H1 (cell line): ENCODE data around the gene CAMK1G. TPM values are rescaled to one million over a fixed set of nuclear protein-coding genes. Genes with fewer than 3 reads are reported as not detected.

ENCODE experiments used
- CTCF ChIA-PET: fragments of 300-600 bp; sonication (Branson Sonifier 250); formaldehyde crosslinking; loops from one replicate; lab custom pipeline; 2021; ENCODE audit not compliant: partially characterized antibody; lab: Charles Lee
- POLR2A ChIA-PET: fragments of 300-600 bp; sonication (Branson Sonifier 250); formaldehyde crosslinking; loops from one replicate; lab custom pipeline; 2021; ENCODE audit warnings: inconsistent platforms; ENCODE audit not compliant: partially characterized antibody; lab: Charles Lee
- DNase-seq, 2 experiments: peaks; one replicate each; pipeline versions ENCODE4 v3.0.0 to v3.0.0-alpha.2; 2010 to 2022; ENCODE audit warnings: low spot score in 2 of 2, low read depth in 1 of 2, mixed read lengths in 1 of 2
- FAIRE-seq: peaks from 2 replicates; lab custom pipeline; 2011; peaks lifted over from hg19 to GRCh38; lab: Jason Lieb, UNC
- H2AFZ ChIP-seq: 2 replicates; pipeline ENCODE4 v1.8.1; 2012; ENCODE audit warnings: low read length, inconsistent platforms
- H2AK5ac ChIP-seq: 2 replicates; pipeline ENCODE4 v1.6.1; 2013; ENCODE audit warnings: low read depth, low read length
- H2BK120ac ChIP-seq: replicated peaks from 2 replicates; pipeline ENCODE3; 2013; ENCODE audit warnings: low read depth, low read length, inconsistent platforms
- H2BK12ac ChIP-seq: 2 replicates; pipeline ENCODE4 v1.6.1; 2013; ENCODE audit warnings: low read depth, low read length
- H2BK15ac ChIP-seq: 2 replicates; pipeline ENCODE4 v1.6.1; 2013; ENCODE audit warnings: low read length
- H2BK20ac ChIP-seq: 2 replicates; pipeline ENCODE4 v1.6.1; 2013; ENCODE audit warnings: low read length
- H2BK5ac ChIP-seq: 2 replicates; pipeline ENCODE4 v1.6.1; 2013; ENCODE audit warnings: low read depth, low read length
- H3K14ac ChIP-seq: 2 replicates; pipeline ENCODE4 v1.6.1; 2013; ENCODE audit warnings: inconsistent platforms; ENCODE audit not compliant: insufficient read length
- H3K18ac ChIP-seq: 2 replicates; pipeline ENCODE4 v1.6.1; 2013; ENCODE audit warnings: low read length; ENCODE audit errors: extremely low read depth
- H3K23ac ChIP-seq: 2 replicates; pipeline ENCODE4 v1.6.1; 2013; ENCODE audit warnings: inconsistent platforms; ENCODE audit not compliant: insufficient read length
- H3K23me2 ChIP-seq: 2 replicates; pipeline ENCODE4 v1.6.1; 2013; ENCODE audit warnings: low read depth, low read length
- H3K27ac ChIP-seq: 2 replicates; pipeline ENCODE4 v1.6.1; 2011; ENCODE audit warnings: low read depth, low read length, inconsistent platforms
- H3K27me3 ChIP-seq, 4 experiments: replicated peaks in 1 of 4; 1 replicate in 1 of 4; 2 replicates in 3 of 4; pipeline versions ENCODE4 v1.6.1 to v1.8.1; 2011 to 2013; ENCODE audit warnings: low read length in 3 of 4, mild to moderate bottlenecking in 3 of 4, inconsistent platforms in 2 of 4, mixed read lengths in 2 of 4, moderate library complexity in 1 of 4; ENCODE audit not compliant: control insufficient read depth in 3 of 4, insufficient read depth in 3 of 4; ENCODE audit errors: extremely low read depth in 1 of 4
- H3K36me3 ChIP-seq, 4 experiments: 2 replicates each; pipeline versions ENCODE4 v1.6.1 to v1.8.1; 2011 to 2013; ENCODE audit warnings: mild to moderate bottlenecking in 4 of 4, low read length in 3 of 4, moderate library complexity in 2 of 4, control low read depth in 1 of 4, inconsistent platforms in 1 of 4; ENCODE audit not compliant: insufficient read depth in 4 of 4, control insufficient read depth in 2 of 4
- H3K4ac ChIP-seq: replicated peaks from 2 replicates; pipeline ENCODE3; 2013; ENCODE audit warnings: low read length, low read depth, mixed read lengths, inconsistent platforms; ENCODE audit not compliant: insufficient read length
- H3K4me1 ChIP-seq, 4 experiments: replicated peaks in 1 of 4; 1 replicate in 1 of 4; 2 replicates in 3 of 4; pipeline versions ENCODE4 v1.6.1 to v1.8.1; 2011 to 2013; ENCODE audit warnings: low read length in 3 of 4, inconsistent platforms in 2 of 4, mixed read lengths in 1 of 4; ENCODE audit not compliant: insufficient read depth in 4 of 4, control insufficient read depth in 3 of 4
- H3K4me2 ChIP-seq, 2 experiments: 2 replicates each; pipeline versions ENCODE4 v1.6.1 to v1.8.1; 2011 to 2013; ENCODE audit warnings: low read depth in 2 of 2, low read length in 2 of 2, control low read depth in 1 of 2, inconsistent platforms in 1 of 2, mild to moderate bottlenecking in 1 of 2; ENCODE audit not compliant: insufficient read depth in 1 of 2
- H3K4me3 ChIP-seq, 4 experiments: fragments of 200-600, 300-600 bp in 1 of 4; sonication (generic), shearing (Covaris generic), sonication (Bioruptor Twin) in 1 of 4; 2 replicates each; pipeline versions ENCODE4 v1.5.1 to v1.8.1; 2011 to 2016; ENCODE audit warnings: low read length in 4 of 4, low read depth in 3 of 4, control low read depth in 2 of 4, inconsistent platforms in 2 of 4, mild to moderate bottlenecking in 2 of 4, mixed read lengths in 1 of 4, moderate library complexity in 1 of 4; ENCODE audit not compliant: insufficient read depth in 2 of 4; ENCODE audit errors: extremely low read depth in 1 of 4
- H3K56ac ChIP-seq: replicated peaks from 2 replicates; pipeline ENCODE3; 2013; ENCODE audit warnings: low read depth, mild to moderate bottlenecking, mixed read lengths, low read length, inconsistent platforms; ENCODE audit not compliant: insufficient read length
- H3K79me1 ChIP-seq: 2 replicates; pipeline ENCODE4 v1.6.1; 2013; ENCODE audit warnings: low read depth, low read length, control low read depth
- H3K79me2 ChIP-seq, 2 experiments: 2 replicates each; pipeline versions ENCODE4 v1.6.1 to v1.8.1; 2012 to 2013; ENCODE audit warnings: low read length in 2 of 2, mild to moderate bottlenecking in 2 of 2, inconsistent platforms in 1 of 2; ENCODE audit not compliant: insufficient read depth in 2 of 2, control insufficient read depth in 1 of 2
- H3K9ac ChIP-seq, 4 experiments: replicated peaks in 1 of 4; 1 replicate in 1 of 4; 2 replicates in 3 of 4; pipeline versions ENCODE4 v1.6.1 to v1.8.1; 2011 to 2013; ENCODE audit warnings: low read depth in 3 of 4, low read length in 3 of 4, control low read depth in 2 of 4, mild to moderate bottlenecking in 2 of 4, moderate library complexity in 2 of 4, inconsistent platforms in 1 of 4; ENCODE audit errors: extremely low read depth in 1 of 4
- H3K9me3 ChIP-seq, 2 experiments: 2 replicates each; pipeline versions ENCODE4 v1.6.1 to v1.8.1; 2012 to 2013; ENCODE audit warnings: mild to moderate bottlenecking in 2 of 2, moderate library complexity in 2 of 2, control low read depth in 1 of 2, inconsistent platforms in 1 of 2, low read depth in 1 of 2, low read length in 1 of 2, mixed read lengths in 1 of 2; ENCODE audit not compliant: insufficient read depth in 2 of 2
- H4K20me1 ChIP-seq, 2 experiments: replicated peaks in 1 of 2; 2 replicates each; pipeline versions ENCODE3 to v1.8.1; 2011 to 2013; ENCODE audit warnings: inconsistent platforms in 2 of 2, low read length in 2 of 2, mild to moderate bottlenecking in 1 of 2; ENCODE audit not compliant: insufficient read depth in 2 of 2, control insufficient read depth in 1 of 2
- H4K5ac ChIP-seq: 2 replicates; pipeline ENCODE4 v1.6.1; 2013; ENCODE audit warnings: low read length, low read depth, mixed read lengths, inconsistent platforms; ENCODE audit not compliant: insufficient read length
- H4K8ac ChIP-seq: 2 replicates; pipeline ENCODE4 v1.8.0; 2013; ENCODE audit warnings: mild to moderate bottlenecking, moderate library complexity, low read length, inconsistent platforms; ENCODE audit not compliant: insufficient read depth; ENCODE audit errors: extremely low read depth
- H4K91ac ChIP-seq: replicated peaks from 2 replicates; pipeline ENCODE3; 2013; ENCODE audit warnings: low read length, mixed read lengths, inconsistent platforms; ENCODE audit not compliant: insufficient read length
- CHD2 ChIP-seq: IDR thresholded peaks from 2 replicates; pipeline ENCODE4 v1.6.1; 2012; ENCODE audit warnings: low read length, improper control_type of control experiment
- E2F6 ChIP-seq: IDR thresholded peaks from 2 replicates; pipeline ENCODE4 v1.6.1; 2012; ENCODE audit warnings: inconsistent platforms
- GTF2F1 ChIP-seq: IDR thresholded peaks from 2 replicates; pipeline ENCODE4 v1.6.1; 2012; ENCODE audit warnings: low read depth, low read length, improper control_type of control experiment, borderline replicate concordance
- HDAC2 ChIP-seq, 2 experiments: fragments of 300-600 bp in 1 of 2; sonication (generic) in 1 of 2; IDR thresholded peaks; 2 replicates each; pipeline ENCODE4 v1.6.1; 2011 to 2012; ENCODE audit warnings: low read depth in 2 of 2, low read length in 2 of 2, mild to moderate bottlenecking in 2 of 2, moderate library complexity in 2 of 2, borderline replicate concordance in 1 of 2, inconsistent platforms in 1 of 2
- HDAC6 ChIP-seq: IDR thresholded peaks from one replicate; pipeline ENCODE4 v1.7.1; 2012; ENCODE audit warnings: low read depth, mild to moderate bottlenecking, inconsistent platforms, low read length, moderate library complexity
- MAFK ChIP-seq: IDR thresholded peaks from 2 replicates; pipeline ENCODE4 v1.6.1; 2012; ENCODE audit warnings: low read depth, mild to moderate bottlenecking, improper control_type of control experiment, low read length
- NANOG ChIP-seq: IDR thresholded peaks from 2 replicates; pipeline ENCODE4 v1.6.1; 2011; ENCODE audit warnings: low read length, low read depth, mild to moderate bottlenecking, inconsistent platforms; ENCODE audit not compliant: insufficient read depth, poor library complexity, severe bottlenecking
- NRF1 ChIP-seq: IDR thresholded peaks from 2 replicates; pipeline ENCODE4 v1.6.1; 2011; ENCODE audit warnings: mild to moderate bottlenecking, low read depth, low read length, improper control_type of control experiment
- RXRA ChIP-seq: IDR thresholded peaks from 2 replicates; pipeline ENCODE4 v1.6.1; 2011; ENCODE audit warnings: low read depth, mild to moderate bottlenecking, low read length, moderate library complexity; ENCODE audit not compliant: insufficient read depth
- TAF1 ChIP-seq: IDR thresholded peaks from 2 replicates; pipeline ENCODE4 v1.6.1; 2011; ENCODE audit warnings: mild to moderate bottlenecking, low read depth, low read length
- WGBS, 2 experiments: shearing (Covaris generic) in 1 of 2; methylation state at CpG; one replicate each; pipeline versions ENCODE4 v1.1.6 to v1.1.7; 2013 to 2015; ENCODE audit warnings: low lambda C conversion rate in 2 of 2, mixed read lengths in 2 of 2, inconsistent platforms in 1 of 2, low coverage in 1 of 2, missing lambda C conversion rate in 1 of 2; ENCODE audit not compliant: insufficient replicate concordance in 2 of 2, insufficient coverage in 1 of 2, insufficient read length in 1 of 2; ENCODE audit errors: extremely low coverage in 1 of 2, missing lambda C conversion rate in 1 of 2; 5-methylcytosine and 5-hydroxymethylcytosine counted together
- polyA plus RNA-seq, 7 experiments: library from polyadenylated mRNA; depleted of rRNA in 3 of 7; stranded (reverse) in 5 of 7; unstranded in 2 of 7; fragments of >200 nt in 5 of 7; fragments of 200-250 nt in 2 of 7; gene quantifications; 1 replicate in 5 of 7; 2 replicates in 1 of 7; 4 replicates in 1 of 7; pipeline versions ENCODE4 v1.2.1 to v1.2.3, GENCODE V29; 2011 to 2013; ENCODE audit warnings: missing spikeins in 2 of 7, mixed read lengths in 2 of 7
- total RNA-seq: library from RNA; stranded (reverse); fragmentation: NEBNext Ultra II Directional; extraction: Animal tissue kit (Norgen Biotek cat#: 25700); gene quantifications from 2 replicates; pipeline ENCODE4 v1.2.1, GENCODE V29; 2021

Gene CAMK1G
- total and polyA plus RNA-seq, 2 of the 8 experiments (the other 6 are each of a cell fraction or from before 2014, with no cell fraction given): 1.00 to 1.0 TPM

DNA sequence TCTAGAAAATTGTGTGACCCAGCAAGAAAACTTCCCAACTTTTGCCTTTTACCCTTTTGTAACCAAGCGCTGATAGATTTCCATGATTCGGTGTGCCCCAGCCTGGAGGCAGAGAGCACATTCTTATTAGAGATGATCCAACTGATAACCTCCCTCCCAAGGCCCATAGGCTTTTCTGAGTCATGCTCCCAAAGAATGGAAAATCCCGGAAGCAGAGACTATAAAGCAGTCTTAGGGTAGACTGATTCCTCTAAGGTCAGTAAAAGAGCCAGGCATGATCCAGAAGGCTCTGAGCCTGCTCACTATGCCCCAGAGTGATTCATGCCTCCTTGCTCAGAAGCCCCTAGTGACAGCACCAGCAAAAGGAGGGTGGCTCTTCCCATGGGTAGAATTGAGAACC lies 4.3 kb downstream of the CAMK1G start:
- Histone ChIP-seq H3K18ac (no peak overlapping the region), H2BK12ac (no peak overlapping the region), H3K9ac (no peak overlapping the region), H3K14ac (no peak overlapping the region), H3K36me3 (no peaks in the 10 kb centered on the region), H3K4me3 (no peak overlapping the region), H3K4me1 (peaks cover 0 to 14% (median 9%) of the 10 kb centered on the region in 4 experiments; a peak in 5 of 7 replicates), H2BK20ac (no peak overlapping the region), H3K23ac (no peak overlapping the region), H3K27ac (no peak overlapping the region), H2AK5ac (no peak overlapping the region), H4K5ac (no peak overlapping the region), H3K4me2 (no peak overlapping the region), H3K79me2 (no peaks in the 10 kb centered on the region), H4K91ac (no peak overlapping the region), H3K9me3 (no peaks in the 10 kb centered on the region), H3K27me3 (peaks cover 0 to 27% (median 17%) of the 10 kb centered on the region in 4 experiments; a peak in 6 of 7 replicates), H2AFZ (no peak overlapping the region), H4K20me1 (no peaks in the 10 kb centered on the region), H2BK15ac (no peak overlapping the region), H2BK120ac (no peak overlapping the region), H4K8ac (no peak overlapping the region), H3K79me1 (no peaks in the 10 kb centered on the region), H2BK5ac (no peak overlapping the region), H3K56ac (no peak overlapping the region), H3K23me2 (no peaks in the 10 kb centered on the region; the same call in 1 of the 2 replicates), H3K4ac (no peak overlapping the region)
- CTCF ChIA-PET: interaction anchor here (1.0 to 27.8 kb wide), 10 partner anchors 9 to 104 kb away, joined by 3 to 636 read pairs (median 9); no protein-coding TSS in a partner anchor
- POLR2A ChIA-PET: no interaction called here
- 96% methylated on average over 3 of the region's 3 CpGs; no CpG with 5 or more reads in 1 of the 2 experiments for WGBS, 2 experiments
- DNase-seq (no peak), FAIRE-seq (no peak)
- no peak for TF ChIP-seq NANOG
- no peak for TF ChIP-seq E2F6
- no peak for TF ChIP-seq HDAC6
- no peak for TF ChIP-seq RXRA
- TF ChIP-seq TAF1: no peak
- TF ChIP-seq HDAC2 (IDR thresholded peaks at IDR 0.05; ENCODE audit: borderline replicate concordance in 1 of 2, low read depth in 2 of 2, low read length in 2 of 2): no peak
- TF ChIP-seq CHD2: no peak
- no peak for TF ChIP-seq MAFK
- no peak for TF ChIP-seq NRF1
- no peak for TF ChIP-seq GTF2F1
